ENCODE measurements around the gene KLHDC8A. TPM values are rescaled to one million over a fixed set of nuclear protein-coding genes. Genes with fewer than 3 reads are reported as not detected.

KLHDC8A gene
- total and polyA plus RNA-seq, 9 of the 15 experiments (the other 6 are each of a cell fraction or from before 2014, with no cell fraction given): 0.01 to 0.54 (median 0.04) TPM; not detected in 6

GRCh38 chr1:205342986-205343385, 13.7 kb downstream of the KLHDC8A start:
- H3K4me1 ChIP-seq (replicated peaks in 1 of 2; ENCODE audit: control insufficient read depth in 2 of 2, insufficient read depth in 2 of 2, low read length in 2 of 2): peaks cover 11 to 19% of the 10 kb centered on the region in 2 experiments
- no peak for ATAC-seq
- TF ChIP-seq ZNF134 (CRISPR knock-in tag; conservative IDR thresholded peaks at IDR 0.05) (no peak), POLR2A (conservative IDR thresholded peaks at IDR 0.05) (no peak), NCOA2 (IDR thresholded peaks at IDR 0.05; ENCODE audit: partially characterized antibody in 2 of 2) (no peak), ZKSCAN8 (CRISPR knock-in tag; IDR thresholded peaks at IDR 0.05) (no peak), HDAC6 (IDR thresholded peaks at IDR 0.05; ENCODE audit: low read depth, low read length) (no peak), SP2 (IDR thresholded peaks at IDR 0.05; ENCODE audit: extremely low read depth, low read depth, low read length, poor library complexity, severe bottlenecking) (no peak), E2F5 (CRISPR knock-in tag; IDR thresholded peaks at IDR 0.05) (no peak), ELF2 (CRISPR knock-in tag; IDR thresholded peaks at IDR 0.05) (no peak), ZBED1 (IDR thresholded peaks at IDR 0.05) (no peak), DNMT1 (IDR thresholded peaks at IDR 0.05) (no peak), GABPB1 (CRISPR knock-in tag; IDR thresholded peaks at IDR 0.05) (no peak), CREB5 (CRISPR knock-in tag; IDR thresholded peaks at IDR 0.05) (no peak), EGR1 (conservative IDR thresholded peaks at IDR 0.05) (no peak), ZNF75A (CRISPR knock-in tag; IDR thresholded peaks at IDR 0.05) (no peak), ZNF609 (CRISPR knock-in tag; IDR thresholded peaks at IDR 0.05; ENCODE audit: borderline replicate concordance) (no peak), PCBP2 (IDR thresholded peaks at IDR 0.05; ENCODE audit: low read depth, low read length, poor library complexity, severe bottlenecking) (no peak), ZNF24 (IDR thresholded peaks at IDR 0.05) (no peak), ZNF778 (CRISPR knock-in tag; IDR thresholded peaks at IDR 0.05) (no peak)
- ChIA-PET POLR2A (interaction anchor here (0.8 kb wide), 1 partner anchor 180 kb away, joined by 3 read pairs; no protein-coding TSS in a partner anchor), CTCF (ENCODE audit: low intra/inter-chr PET ratio) (no interaction called here)
- H3K4me2 ChIP-seq (ENCODE audit: insufficient read depth, low read length): no peak overlapping the region
- 22% methylated on average over 11 of the region's 12 CpGs for WGBS (ENCODE audit: insufficient coverage, low coverage, missing lambda C conversion rate)
- no TSS peak for BruUV-seq (replicated peaks)
- H3K27me3 ChIP-seq (ENCODE audit: control insufficient read depth in 2 of 2, insufficient read depth in 2 of 2, low read length in 2 of 2): peaks cover 37 to 70% of the 10 kb centered on the region in 2 experiments
- no peak overlapping the region for H3K4me3 ChIP-seq
- H3K27ac ChIP-seq (ENCODE audit: extremely low read depth, low read depth, low read length): no peak overlapping the region
- in situ Hi-C loops (cut with MboI): no loop called here
- no peak for DNase-seq (ENCODE audit: extremely low read depth in 1 of 4, low spot score in 3 of 4)
- no peak for FAIRE-seq
- H4K20me1 ChIP-seq (replicated peaks; ENCODE audit: control insufficient read depth, insufficient read depth, low read length): peaks cover 20% of the 10 kb centered on the region; the same call in 1 of the 2 replicates
- no peaks in the 10 kb centered on the region for H3K9me1 ChIP-seq (ENCODE audit: control insufficient read depth, insufficient read depth, low read length)
- intact Hi-C loops (cut with micrococcal nuclease): no loop called here
- no peaks in the 10 kb centered on the region for H3K36me3 ChIP-seq (ENCODE audit: control insufficient read depth, insufficient read depth, low read length)
- H3K9me3 ChIP-seq (replicated peaks; ENCODE audit: control insufficient read depth, insufficient read depth, low read depth, low read length): no peaks in the 10 kb centered on the region
- no peaks in the 10 kb centered on the region for H3K79me2 ChIP-seq (ENCODE audit: control insufficient read depth, insufficient read depth, low read length)
- H3K9ac ChIP-seq (ENCODE audit: insufficient read depth in 1 of 2, low read depth in 2 of 2, low read length in 2 of 2): no peak overlapping the region
- no peak overlapping the region for H2AFZ ChIP-seq (ENCODE audit: low read depth, low read length)
